Stimulated activated naive CD4-positive, alpha-beta T cell (primary cell): Measurements from ENCODE around the gene LRRN3.
"Not testable (repeated sequence)": the region's sequence is repeated elsewhere in the genome, so short reads cannot be mapped to it uniquely, and the experiment has no call there.

Experiments used
- DNase-seq, 6 experiments: peaks; one replicate each; lab custom pipeline; 2025; lab: John Stamatoyannopoulos, UW

LRRN3 gene

DNA sequence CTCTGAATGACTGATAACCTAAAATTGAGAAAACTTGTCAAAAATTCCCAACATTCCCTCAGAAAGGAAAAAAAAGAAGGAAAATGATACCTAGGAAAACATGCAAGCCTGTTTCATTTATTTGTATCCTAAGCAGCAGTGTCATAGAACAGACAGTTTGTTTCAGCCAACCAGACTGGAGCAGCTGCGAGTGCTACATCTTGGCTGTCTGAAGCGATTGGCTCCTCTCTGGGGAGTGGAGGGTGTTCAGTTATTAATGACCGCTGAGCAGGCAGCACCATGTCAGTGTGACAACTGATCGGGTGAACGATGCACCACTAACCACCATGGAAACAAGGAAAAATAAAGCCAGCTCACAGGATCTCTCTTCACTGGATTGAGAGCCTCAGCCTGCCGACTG lies at the start of gene LRRN3:
Gene LRRN3 (plus strand): TSS at position 282 of the 400 bp plus-strand sequence. CDS start 31,646 bp downstream, outside the sequence.
- DNase-seq: peak; percentile 4 to 48 (median 14)

DNA sequence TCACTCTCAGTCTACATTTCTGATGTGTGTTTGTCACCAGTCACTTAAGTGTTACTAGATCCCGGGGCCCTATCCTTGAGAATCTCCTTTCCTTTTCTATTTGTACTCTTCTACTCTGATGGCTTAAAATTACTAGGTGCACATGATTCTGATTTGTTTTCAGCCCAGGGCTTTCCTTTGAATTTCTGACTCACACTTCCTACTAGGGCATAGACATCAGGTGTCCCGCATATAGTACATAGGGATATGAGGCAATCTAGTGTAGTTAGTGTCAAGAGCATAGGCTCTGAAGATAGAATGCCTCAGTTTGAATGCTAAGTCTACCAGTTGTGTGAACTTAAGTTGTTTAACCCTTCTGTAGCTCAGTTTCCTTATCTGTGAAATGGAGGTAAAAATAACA lies 49.4 kb upstream of the LRRN3 start:
- DNase-seq: no peak

DNA sequence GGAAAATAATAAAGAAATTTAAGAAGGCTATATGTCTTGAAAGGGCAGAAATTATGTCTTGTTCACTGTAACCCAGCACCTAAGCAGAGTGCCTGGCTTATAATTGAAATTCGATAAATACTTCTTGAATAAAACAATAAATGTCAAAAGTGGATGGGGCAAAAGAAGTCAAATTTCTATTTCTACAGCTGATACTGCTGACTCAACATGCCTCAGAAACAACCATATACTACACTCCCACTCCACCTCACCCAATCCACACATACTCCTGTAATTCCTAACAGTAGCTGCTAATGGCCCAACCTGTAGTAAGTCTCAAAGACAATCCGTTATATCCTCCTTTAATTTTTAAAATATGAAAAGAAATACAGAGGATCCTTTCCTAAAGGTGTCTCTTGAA lies 48.1 kb upstream of the LRRN3 start:
- DNase-seq: no peak

DNA sequence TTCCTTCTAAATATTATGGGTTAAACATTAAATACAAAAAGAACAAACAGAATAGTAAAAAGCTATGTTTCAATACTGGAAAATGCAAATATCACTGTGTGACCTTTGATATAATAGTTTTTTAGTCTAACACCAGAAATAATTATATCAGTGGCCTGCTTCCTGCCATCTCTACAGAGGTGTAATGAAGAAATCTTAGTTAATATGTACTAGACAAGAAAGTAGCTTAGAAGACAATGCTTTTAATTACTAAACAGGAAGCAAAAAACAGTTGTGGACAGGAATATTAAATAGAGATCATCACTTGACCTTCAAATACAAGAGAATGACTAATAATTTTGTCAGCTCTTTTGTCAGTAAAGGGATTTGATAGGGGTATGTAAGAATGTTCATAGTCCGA lies 47.4 kb upstream of the LRRN3 start:
- DNase-seq: no peak

DNA sequence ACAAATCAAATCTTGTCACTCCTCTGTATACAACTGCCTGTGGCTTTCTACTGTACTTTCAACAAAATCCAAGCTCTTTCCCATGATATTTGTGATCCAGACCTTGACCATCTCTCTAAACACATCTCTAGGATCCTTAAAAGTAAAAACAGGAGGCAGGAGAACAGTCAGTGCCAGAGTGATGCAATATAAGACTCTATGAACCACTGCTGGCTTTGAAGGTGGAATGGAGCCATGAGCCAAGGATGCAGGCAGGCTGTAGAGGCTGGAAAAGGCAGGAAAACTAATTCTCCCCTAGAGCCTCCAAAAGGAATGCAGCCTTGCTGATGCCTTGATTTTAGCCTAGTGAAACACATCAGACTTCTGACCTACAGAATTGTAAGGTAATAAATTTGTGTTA lies 45.5 kb upstream of the LRRN3 start:
- DNase-seq: no peak

DNA sequence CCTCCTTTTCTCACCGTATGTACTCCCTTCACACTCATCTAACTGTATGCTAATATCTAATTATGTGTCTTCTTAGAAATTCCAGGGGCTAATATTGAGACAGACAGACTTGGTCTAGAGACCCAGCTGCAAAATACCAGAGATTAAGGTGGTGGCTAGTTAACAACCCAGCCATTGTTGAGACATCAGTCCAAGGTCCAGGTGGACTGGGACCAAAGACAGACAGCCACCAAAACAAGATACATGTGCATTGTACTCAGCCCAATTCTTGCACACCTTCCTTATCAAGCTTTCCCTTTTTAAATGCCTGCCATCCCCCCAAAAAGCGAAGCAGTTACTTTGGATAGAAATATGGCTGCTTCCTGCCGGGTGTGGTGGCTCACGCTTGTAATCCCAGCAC lies 43.3 kb upstream of the LRRN3 start:
- DNase-seq: no peak

DNA sequence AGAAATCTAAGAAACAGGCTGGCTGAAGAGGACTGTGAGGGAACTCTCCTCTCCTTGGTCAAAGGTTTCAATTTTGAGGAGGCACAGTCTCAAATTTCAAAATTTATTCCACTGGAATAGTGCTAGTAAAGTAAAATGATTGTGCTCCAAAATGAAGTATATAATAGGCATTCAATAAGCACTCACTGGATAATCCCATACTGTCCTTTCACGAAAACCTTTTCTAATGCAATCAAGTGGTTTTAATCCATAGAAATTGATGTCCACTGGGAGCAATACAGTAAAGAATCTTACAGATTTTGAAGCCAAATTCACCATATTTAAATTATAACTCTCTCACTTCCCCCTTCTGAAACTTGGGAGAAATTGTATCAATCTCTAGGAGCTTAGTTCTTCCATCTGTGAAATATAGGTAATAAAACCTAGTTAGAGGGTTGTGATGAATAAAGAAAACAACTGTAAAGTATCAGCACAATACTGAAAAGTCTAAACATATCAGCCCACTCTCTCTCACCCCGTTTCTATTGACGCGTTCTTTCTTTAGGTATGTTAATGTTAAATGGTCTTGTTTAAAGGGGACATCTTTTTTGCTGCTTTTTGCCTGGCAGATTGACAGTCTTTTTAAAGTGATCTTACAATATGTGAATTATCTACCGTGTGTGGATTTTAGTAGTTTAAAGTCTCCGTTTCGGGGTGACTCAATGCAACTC lies 40.8 kb upstream of the LRRN3 start:
- no peak for DNase-seq

DNA sequence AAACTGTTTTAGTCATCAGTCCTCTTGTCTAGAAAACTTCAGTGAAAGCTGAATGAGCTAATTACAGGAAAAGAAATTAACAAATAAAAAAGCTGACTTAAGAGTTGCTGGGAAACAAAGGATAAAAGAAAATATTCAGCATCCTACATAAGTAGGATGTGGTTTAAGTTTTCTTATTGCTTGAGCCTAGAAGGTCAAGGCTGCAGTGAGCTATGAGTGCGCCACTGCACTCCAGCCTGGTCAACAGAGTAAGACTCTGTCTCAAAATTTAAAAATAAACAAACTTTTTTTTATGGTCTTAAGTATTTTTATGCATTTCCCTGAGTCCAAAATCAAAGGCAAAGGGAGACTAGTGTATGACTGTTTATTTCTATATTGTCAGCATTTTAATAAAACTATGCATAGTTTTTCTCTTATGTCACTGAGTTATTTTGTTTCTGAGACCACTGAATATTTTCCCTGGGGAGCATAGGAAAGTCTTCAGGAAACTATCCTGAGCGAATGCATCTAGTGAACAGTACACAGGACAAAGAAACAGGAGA lies 40.0 kb upstream of the LRRN3 start:
- DNase-seq: no peak

DNA sequence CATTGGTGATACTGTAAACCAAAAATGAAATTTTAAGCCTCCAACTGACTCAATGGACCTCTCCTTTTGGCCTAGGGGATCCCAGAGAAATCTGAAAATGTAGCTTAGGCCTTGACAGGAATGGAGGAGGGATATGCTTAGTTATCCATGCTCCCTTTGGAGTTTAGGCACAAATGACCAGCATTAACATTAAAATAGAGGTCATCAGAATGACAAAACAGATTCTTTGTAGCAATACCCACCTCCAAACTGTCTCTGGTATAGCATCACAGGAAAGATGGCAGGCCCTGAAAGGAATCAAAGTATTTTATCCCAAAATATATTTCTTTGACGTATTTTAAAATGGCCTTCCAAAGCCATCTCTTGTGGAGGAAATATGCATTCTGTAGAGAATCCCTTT lies 39.1 kb upstream of the LRRN3 start:
- DNase-seq: no peak

DNA sequence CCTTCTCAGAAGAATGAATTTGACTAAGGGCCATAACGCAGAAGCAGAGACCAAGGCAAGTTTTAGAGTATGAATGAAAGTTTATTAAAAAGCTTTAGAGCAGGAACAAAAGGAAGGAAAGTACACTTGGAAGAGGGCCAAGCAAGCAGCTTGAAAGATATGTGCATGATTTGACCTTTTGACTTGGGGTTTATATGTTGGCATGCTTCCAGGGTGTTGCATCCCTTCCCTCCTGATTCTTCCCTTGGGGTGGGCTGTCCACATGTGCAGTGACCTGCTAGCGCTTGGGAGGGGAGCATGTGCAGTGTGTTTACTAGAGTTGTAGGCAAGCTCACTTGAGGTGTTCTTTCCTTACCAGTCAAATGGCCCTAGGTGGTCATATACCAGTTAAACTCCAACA lies 37.9 kb upstream of the LRRN3 start:
- DNase-seq: no peak

DNA sequence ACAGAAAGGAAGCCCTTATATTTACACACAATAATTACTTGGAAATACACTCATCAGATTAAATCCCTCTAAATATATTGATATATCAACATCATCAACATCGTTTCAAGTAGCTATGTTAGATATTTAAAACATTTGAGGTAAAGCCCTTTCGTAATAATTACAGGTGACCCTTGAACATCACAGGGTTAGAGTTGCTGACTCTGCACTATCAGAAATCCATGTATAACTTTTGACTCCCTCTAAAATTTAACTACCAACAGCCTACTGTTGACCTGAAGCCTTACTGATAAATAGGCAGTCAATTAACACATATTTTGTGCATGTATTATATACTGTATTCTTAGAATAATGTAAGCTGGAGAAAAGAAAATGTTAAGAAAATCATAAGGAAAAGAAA lies 34.6 kb upstream of the LRRN3 start:
- no peak for DNase-seq

DNA sequence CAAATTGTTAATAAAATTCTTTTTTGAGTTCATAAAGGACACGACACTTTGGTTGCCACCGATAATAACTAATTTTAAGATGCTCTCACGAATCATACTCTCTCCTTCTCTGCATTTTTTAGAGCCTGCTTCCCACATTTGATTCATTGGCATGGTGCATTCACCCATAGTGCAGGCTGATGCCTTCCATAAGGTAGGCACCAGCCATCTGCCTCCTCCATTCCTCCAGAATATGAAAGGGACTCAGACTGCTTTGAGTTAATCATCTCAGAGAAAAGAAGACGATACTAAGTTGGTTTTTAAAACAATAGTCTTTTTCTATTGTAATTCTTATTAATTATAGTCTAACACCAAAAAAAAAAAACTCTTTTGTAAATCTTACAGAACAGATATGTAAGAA lies 33.9 kb upstream of the LRRN3 start:
- DNase-seq: no peak

DNA sequence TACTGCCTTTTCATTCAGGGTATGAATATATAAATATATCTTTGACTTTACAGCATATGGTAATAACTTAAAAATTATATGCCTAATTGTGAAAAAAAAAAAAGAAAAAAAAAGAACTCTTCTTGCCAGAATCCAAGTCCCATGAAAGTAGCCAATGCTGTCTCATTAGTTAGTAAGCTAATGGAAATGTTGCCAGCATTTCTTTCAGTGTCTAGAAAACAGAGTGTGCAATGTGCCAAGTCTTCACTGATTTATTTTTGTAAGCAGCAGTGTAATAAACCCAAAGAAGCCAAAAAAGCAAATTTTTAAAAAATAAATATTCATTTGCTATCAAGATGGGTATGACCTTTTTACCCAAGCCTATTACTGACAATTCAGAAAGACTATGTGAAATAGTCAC lies 31.1 kb upstream of the LRRN3 start:
- no peak for DNase-seq

DNA sequence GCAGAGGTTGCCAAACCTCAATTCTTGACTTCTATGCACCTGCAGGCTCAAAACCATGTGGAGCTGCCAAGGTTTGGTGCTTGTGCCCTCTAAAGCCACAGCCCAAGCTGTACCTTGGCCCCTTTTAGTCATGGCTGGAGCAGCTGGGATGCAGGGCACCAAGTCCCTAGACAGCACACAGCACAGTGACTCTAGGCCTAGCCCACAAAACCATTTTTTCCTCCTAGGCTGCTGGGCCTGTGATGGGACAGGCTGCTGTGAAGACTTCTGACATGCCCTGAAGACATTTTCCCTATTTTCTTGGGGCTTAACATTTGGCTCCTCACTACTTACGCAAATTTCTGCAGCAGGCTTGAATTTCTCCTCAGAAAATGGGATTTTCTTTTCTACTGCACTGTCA lies 27.8 kb upstream of the LRRN3 start:
- no peak for DNase-seq

DNA sequence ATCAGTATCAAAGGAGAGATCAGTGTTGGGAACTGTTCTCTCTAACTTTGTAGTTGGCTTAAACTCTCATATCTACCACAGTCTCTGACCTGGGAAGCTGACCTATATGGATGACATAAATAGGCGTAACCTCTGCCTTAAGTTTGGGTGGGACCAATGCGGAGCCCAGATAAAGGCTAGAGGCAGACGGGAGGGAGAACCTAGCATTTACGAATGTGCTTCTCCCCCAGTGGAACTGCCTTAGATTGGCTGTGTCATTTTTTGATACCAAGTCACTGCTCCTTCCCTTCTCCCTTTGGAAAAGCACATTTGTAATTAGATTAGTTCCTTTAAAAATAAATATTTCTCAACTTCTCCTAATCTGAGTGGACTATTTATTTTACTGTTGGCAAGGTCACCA lies 23.7 kb upstream of the LRRN3 start:
- DNase-seq: no peak

DNA sequence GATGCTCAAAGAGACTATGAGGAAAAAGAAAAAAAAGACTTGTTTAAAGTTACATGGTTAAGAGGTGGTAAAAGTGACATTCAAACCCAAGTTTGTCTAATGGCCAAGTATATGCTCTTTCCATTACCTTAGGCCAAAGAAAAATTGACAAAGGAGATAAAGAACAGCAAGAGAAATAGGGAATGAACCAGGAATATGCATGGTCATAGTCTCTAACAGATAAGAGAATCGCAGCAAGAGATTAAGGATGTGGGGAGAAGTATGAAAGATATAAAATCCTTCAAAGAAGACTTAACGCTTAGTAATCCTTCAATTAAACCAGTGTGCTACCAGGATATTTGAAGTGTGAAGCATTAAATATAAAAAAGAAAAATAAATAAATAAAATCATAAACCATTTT lies 23.2 kb upstream of the LRRN3 start:
- no peak for DNase-seq

DNA sequence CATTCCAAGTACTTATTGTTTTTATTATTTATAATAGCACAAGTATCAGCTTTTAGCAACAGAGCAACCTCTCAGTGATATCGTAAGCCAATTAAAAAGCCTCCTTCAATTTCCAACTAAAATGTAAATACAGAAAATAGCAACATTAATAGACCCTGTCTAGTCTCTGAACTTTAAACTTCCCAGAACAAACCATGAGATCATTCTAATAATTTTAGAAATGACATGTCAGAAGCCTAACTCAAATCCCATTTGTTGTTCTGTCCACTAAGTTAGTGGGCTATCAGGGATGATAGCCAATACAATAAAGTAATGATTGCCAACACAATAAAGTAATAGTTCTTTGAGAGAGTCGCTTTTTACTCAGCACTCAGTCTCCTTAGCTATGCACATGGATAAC lies 22.3 kb upstream of the LRRN3 start:
- no peak for DNase-seq

DNA sequence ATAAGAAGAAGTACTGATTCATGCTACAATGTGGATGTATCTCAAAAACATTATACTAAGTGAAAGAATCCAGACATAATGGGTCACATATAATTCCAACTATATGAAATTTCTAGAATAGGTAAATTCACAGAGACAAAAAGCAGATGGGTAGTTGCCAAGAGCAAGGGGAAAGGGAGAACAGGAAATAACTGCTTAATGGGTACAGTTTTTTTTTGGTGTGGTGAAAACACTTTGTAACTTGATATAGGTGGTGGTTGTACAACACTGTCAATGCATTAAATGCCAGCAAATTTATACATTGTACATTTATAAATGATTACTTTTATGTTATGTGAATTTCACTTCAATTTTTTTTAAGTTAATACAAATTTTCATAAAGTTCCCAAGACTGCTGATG lies 19.4 kb upstream of the LRRN3 start:
- DNase-seq: no peak

DNA sequence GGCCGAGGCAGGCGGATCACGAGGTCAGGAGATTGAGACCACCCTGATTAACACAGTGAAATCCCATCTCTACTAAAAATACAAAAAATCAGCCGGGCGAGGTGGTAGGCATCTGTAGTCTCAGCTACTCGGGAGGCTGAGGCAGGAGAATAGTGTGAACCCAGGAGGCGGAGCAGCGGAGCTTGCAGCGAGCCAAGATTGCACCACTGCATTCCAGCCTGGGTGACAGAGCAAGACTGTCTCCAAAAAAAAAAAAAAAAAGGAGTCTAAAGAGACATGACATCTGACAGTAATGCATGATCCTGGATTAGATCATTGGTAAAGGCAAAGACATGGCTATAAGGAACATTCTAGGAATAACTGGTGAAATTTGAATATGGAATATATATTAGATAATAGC lies 18.3 kb upstream of the LRRN3 start:
- DNase-seq: not testable (repeated sequence)

DNA sequence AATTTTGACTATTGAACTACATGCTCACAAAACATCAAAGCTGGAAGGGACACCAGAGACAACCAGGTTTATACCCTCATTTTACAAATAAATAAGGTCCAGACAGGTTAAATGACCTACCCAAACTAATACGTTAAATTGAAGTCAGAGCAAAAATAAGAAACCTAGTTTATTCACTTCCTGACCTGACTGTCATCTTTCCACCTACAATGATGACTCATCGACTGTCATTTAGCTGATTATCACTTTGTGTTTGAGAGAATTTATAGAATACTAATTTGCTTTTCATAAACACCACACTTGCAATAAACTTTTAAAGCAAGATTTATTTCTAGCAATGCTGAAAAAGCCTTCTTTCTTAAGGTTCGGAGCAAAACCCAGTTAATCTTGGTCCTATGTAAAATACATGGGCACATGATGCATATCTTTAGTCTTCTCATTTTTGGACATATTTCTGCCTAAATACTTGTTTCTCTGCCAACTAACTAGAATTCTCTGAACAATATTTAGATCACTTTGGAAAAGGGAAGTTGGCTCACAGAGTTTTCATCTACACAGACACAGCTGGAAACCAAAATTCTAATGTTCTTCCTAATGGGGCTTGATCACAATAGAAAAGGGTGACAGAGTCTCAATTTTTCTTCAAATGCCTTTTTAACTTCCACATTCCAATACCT lies 16.7 kb upstream of the LRRN3 start:
- peak in 1 of 6 experiments; percentile 7 for DNase-seq

DNA sequence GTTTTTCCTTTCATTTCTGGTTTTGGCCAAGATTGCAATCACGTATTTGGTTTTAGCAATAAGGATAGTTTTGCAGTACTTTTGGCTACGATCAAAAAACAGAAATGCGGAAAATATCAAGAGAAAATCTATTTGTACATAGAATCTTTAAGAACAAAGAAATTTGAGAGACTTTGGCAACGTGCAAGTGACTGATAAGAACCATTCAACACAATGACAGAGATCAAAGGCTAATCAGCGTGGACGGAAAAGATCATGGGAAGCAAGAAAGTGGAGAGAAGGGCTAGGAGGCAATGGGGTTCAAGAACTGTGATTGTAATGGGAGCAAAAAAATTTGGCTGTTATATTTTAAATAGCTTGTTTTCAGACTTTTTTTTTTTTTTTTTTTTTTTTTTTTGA lies 16.2 kb upstream of the LRRN3 start:
- DNase-seq: no peak

DNA sequence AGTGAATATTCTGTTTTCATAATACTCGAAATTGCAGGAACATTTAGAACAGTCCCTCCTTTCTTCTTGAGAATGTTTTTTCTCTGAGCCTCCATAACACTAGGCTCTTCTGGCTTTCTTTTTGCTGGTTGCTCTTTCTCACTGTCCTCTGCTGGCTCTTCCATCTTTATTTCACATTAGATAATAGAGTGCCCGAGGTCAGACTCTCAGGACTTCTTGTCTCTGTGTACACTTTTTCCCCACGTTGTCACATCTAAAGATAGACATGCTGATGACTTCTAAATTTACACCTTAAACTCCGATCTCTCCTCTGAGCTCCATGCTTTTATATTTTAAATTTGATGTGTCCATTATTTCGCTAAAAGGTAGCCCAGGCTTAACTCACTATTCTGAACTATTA lies 15.4 kb upstream of the LRRN3 start:
- no peak for DNase-seq

DNA sequence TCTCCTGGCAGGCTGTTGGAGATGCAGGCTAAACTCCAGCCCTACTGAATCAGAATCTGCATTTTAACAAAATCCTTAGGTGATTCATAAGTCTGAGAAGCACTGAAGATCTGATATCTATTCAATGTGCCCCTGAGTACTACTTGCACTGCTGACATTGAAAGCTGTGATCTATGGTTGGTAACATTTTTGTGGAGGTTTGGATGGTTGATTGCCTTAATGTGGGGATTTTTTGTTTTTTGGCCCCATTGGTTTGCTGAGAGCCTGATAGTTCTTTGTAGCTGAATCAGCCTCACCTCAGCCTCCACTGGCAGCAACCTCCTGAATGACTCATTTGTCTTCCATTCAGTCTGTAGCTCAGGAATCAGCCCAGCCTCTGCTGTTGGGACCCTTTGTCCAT lies 14.7 kb upstream of the LRRN3 start:
- DNase-seq: no peak

DNA sequence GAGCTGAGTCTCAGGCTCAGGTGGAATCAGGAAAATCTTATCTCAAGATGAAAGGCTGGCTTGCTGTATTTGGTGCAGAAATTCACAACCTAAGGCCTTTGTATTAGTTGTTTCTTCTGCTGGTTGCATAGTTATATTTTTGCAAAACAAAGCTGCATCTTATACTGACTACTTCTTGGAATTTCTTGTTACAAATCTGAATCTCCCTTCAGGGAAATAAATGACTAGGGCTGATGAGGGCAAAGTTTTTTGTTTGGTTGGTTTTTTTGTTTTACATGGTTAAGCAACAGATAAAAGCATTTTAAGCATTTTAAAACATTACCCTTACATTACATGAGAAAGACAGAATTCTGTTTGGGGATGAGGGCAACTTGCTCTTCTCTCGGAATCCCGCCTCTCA lies 13.9 kb upstream of the LRRN3 start:
- DNase-seq: no peak
